HG02798 (cell line): ENCODE results near the gene UNC119.
A peak's percentile ranks its signal among the peaks of the same experiment; 100 is the strongest.

Experiments
- ATAC-seq: cut with Tn5 transposase; IDR thresholded peaks from one replicate; pipeline ENCODE4 v1.9.1; 2021; ENCODE audit warnings: mild to moderate bottlenecking; ENCODE audit not compliant: unreplicated experiment, poor library complexity

The UNC119 gene

DNA sequence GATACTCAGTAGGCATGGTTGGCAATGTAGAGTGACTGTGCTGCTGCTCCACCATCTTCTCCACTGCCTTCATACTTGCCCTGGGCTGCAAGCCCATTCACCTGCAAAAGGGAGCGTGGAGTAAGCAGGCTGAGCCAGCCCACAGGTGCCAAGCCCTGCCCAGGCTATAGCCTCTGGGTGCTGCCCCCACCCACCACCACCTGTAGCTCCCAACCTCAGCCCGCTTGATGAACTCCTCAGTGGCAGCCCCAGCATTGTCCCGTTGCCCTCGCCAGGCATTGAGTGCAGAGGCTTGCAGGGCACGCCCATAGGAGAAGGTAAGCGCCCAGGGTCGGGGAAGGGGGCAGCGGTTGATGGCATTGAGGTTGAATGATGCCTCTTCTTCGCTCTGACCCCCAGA lies 21.1 kb upstream of the UNC119 start:
- no peak for ATAC-seq

DNA sequence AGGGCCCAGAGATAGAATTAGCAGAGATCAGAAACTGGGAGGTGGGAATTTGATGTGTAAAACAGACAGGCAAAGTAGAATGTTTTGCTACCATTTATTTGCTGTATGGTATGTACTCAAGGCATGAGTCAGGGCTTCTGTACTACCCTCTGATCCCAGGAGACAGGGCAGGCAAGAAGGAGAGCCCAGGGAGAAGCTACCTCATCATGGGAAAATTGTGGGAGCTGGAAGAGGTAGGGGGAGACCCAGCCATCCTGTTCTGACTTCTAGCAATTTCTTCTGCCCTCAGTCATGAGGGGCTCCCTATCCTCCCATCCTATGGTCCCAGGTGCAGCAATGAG lies 20.6 kb upstream of the UNC119 start:
- ATAC-seq: no peak

GRCh38 chr17:28572259-28573039 lies 20.0 kb upstream of the UNC119 start:
- ATAC-seq: no peak

DNA sequence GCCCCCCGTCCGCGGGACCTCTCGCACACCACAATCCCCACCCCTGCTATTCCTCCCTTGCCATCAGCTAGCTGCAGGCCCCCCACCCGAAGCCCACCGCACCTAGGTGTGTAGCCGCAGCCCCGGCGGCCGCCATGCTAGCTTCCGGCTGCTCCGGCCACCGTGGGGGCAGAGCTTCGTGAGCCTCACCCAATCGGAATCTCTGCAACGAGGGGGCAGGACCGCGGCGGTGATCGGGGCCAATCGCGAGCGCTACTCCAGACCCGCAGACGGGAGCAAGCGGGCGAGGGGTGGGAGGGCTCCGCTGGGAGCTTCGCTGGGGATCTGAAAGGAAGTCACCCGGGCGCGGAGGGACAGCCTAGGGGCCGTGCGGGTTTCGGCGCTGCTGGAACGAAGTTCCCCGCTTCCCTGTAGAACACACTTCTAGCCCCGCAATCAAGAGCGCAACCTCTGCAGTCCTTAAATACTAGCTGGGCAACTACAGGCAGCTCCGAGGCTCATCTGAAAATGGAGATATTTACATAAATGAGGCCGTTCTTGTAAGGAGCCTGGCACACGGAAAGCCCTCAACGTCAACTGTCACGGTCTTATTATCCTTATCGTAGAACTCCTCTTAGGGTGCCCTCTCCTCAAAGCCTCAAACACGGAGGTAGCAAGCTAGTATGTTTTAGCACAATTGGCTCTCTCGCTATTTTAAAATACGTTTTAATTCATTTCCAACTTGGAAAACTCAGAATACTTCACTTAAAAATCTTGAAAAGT lies 19.1 kb upstream of the UNC119 start, which contains the start of gene PIGS:
Gene PIGS, minus strand, starts transcription at position 164 of the 762 bp plus-strand sequence. Its CDS starts 28 bp downstream, at position 136.
- ATAC-seq: peak; percentile 93

GRCh38 chr17:28570716-28571360 lies 18.4 kb upstream of the UNC119 start:
- ATAC-seq: peak; percentile 17

GRCh38 chr17:28569446-28569845 lies 17.0 kb upstream of the UNC119 start:
- no peak for ATAC-seq

GRCh38 chr17:28567604-28568003 lies 15.2 kb upstream of the UNC119 start:
- ATAC-seq: no peak

DNA sequence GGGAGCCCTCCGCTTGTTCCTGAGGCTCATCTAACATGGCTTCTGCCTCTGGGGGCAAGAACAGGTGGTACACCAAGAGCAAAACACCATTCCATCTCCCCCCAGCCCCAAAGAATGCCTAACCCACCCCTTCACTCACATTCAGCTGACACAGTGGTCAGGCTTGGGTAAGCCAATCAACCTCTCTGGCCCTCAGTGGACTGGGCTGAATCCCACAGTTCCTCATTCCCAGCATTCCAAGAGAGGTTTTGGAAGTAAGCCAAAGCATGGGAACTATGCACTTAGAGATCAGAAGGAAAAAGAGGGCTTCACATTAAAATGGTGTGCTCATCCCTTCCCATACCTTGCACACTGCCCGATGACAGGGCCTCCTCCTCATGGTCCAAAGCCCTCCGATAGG lies 11.1 kb upstream of the UNC119 start:
- no peak for ATAC-seq

DNA sequence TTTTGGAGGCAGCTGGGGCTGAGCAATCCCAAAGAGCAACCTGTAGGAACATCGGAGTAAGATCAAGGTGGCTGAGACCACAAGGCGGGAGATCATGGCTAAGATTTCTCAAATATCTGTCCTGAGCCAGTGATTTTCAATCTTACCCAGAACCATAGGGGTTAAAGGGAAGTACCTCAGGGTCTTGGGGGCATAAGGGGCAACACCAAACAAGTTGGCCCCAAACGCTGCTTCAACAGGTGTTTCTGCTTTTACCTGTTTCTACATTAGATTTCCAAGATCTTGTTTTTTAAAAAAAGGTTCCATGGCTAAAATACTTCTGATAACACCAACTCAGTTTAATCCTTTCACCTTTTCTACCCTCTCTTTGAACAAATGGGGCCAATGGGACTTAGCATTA lies 2.6 kb upstream of the UNC119 start:
- ATAC-seq: no peak

DNA sequence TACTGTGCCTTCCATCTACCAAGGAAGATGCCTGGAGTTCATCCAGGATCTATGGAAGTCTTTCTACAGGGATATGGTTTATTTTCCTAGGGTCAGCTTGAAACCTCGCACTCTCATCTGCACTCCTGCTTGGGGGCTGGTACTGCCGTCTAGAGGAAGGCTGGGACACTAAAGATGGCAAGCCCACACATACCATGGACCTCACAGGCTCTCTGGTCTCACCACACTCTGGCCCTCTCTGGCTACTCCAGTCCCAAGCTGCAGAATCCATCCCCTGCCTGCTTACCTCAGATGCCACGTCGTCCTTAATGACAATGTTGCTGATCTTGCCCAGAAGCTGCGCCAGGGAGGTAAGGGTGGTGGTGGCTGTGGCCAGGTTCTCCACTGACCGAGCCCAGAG lies 2.1 kb upstream of the UNC119 start:
- no peak for ATAC-seq

DNA sequence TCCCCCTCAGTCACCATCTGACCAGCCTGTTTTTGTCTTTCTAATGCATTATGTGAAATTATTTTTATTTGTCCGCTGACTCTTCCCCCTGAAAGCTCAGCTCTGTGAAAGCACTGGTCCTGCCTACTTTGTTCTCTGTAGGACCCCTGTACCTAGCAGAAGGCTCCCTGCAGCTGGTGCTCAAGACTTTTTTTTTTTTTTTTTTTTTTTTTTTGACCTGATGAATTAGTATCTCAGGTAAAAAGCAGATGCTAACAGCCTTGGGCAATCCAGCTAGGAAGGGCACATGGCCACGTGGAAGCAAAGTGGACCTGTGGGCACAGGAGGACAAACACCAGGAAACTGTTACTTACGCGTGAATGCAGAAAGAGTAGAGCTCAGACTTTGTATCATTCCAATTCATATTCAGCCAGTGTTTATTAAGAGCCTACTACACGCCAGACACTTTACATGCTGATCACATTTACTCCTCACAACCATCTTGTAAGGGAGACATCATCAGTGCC lies 629 bp upstream of the UNC119 start:
- no peak for ATAC-seq

DNA sequence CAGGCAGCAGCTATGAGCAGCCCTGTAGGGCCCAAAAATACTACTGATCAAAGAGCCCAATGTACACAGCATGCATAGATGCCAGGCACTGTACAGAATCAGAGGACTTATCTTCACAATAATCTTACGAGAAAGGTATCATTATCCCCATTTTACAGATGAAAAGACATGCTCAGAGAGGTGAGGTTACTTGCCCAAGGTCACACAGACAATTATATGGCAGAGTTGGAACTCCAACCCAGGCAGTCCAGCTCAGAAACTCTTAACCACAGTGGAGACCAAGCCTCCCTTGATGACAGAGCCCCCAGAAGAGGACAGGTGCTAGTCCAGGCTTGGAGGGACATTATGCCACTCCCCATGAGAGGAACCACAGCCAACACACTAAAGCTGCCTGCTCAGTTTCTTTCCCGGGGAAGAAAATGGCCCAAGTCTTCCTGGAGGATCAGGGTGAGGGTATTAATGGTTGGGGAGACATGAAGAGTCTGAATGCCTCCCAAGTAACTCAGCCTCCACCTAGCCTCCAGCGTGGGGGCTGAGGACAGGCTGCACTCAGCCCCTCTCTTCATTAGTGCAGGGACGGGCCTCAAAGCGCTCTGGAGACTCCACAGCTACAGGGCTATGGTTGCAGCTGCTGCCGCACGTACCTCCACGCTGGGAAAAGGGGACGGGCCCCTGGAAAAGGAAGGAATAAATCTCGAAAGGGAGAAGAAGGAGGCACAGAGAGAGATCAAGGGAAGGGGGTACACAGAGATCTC lies 826 bp downstream of the UNC119 start:
- no peak for ATAC-seq

GRCh38 chr17:28550858-28551257 lies 1.6 kb downstream of the UNC119 start:
- no peak for ATAC-seq

- no peak for ATAC-seq
These were observed 2.9 kb downstream of the UNC119 start for GRCh38 chr17:28549236-28550132.

GRCh38 chr17:28548417-28549130 lies 3.9 kb downstream of the UNC119 start:
- ATAC-seq: no peak

- no peak for ATAC-seq
These were observed 4.6 kb downstream of the UNC119 start for GRCh38 chr17:28547623-28548416.

DNA sequence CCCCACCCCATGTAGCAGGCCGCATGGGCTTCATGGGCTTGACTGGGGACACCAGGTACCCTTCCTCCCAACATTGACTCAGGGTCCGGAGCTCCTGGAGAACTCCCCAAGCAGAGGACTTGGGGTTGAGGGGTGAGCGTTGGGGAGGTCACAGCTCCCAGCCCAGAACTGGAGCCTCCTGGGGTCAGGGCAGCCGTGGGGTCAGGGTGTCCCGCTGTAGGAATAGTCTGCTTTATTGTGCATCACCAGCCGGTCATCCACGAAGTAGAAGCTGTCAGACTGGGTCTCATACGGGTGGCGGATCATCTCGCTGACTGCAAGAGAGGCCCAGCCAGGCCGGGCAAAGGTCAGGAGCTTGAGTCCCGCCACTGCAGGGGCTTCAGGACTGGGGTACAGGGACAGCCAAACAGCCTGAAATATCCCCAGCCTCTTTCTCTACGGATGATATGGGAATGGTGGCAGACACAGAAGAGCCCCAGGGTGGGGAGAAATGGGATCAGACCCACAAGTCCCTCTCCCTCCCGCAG lies 5.3 kb downstream of the UNC119 start:
- ATAC-seq: no peak
